ENCODE measurements around the gene ZNF574. TPM values are rescaled to one million over a fixed set of nuclear protein-coding genes. Genes with fewer than 3 reads are reported as not detected.

Gene ZNF574
- total and polyA plus RNA-seq, 2 experiments from 2014 or later: 19.4 to 61.2 TPM

GRCh38 chr19:42060117-42060516 is 15.8 kb upstream of the ZNF574 start:
- no peak overlapping the region for H3K4me2 ChIP-seq
- H3K79me2 ChIP-seq (replicated peaks; ENCODE audit: insufficient read depth): 0 out of 2 replicates have a peak, but pooled peaks cover 3% of the 10 kb centered on the region
- no peaks in the 10 kb centered on the region for H3K9me3 Mint-ChIP-seq
- H3K9me2 ChIP-seq (ENCODE audit: insufficient read depth): no peaks in the 10 kb centered on the region
- H3K27ac ChIP-seq (ENCODE audit: low read depth): no peak overlapping the region
- no peaks in the 10 kb centered on the region for H3K27me3 ChIP-seq (ENCODE audit: insufficient read depth)
- H3K36me3 ChIP-seq (ENCODE audit: insufficient read depth): peaks cover 12% of the 10 kb centered on the region
- no peak for ATAC-seq
- H3K36me3 Mint-ChIP-seq (ENCODE audit: low read depth): peaks cover 76% of the 10 kb centered on the region
- H3F3A ChIP-seq (replicated peaks; ENCODE audit: low read depth): no peaks in the 10 kb centered on the region
- no peak overlapping the region; the same call in 1 of the 2 replicates for H3K27ac Mint-ChIP-seq
- H3K4me3 ChIP-seq: no peak overlapping the region
- TF ChIP-seq ZNF114 (CRISPR knock-in tag; IDR thresholded peaks at IDR 0.05): no peak
- TF ChIP-seq STAT1 (IDR thresholded peaks at IDR 0.05; ENCODE audit: unreplicated experiment): no peak
- no peak for TF ChIP-seq JUNB (IDR thresholded peaks at IDR 0.05; ENCODE audit: unreplicated experiment)
- TF ChIP-seq NANOG (IDR thresholded peaks at IDR 0.05; ENCODE audit: borderline replicate concordance): no peak
- TF ChIP-seq POLR2AphosphoS5 (IDR thresholded peaks at IDR 0.05; ENCODE audit: low read depth): no peak
- no peak for TF ChIP-seq EZH2 (IDR thresholded peaks at IDR 0.05; ENCODE audit: low read depth, unreplicated experiment)
- TF ChIP-seq, protein P1, sequence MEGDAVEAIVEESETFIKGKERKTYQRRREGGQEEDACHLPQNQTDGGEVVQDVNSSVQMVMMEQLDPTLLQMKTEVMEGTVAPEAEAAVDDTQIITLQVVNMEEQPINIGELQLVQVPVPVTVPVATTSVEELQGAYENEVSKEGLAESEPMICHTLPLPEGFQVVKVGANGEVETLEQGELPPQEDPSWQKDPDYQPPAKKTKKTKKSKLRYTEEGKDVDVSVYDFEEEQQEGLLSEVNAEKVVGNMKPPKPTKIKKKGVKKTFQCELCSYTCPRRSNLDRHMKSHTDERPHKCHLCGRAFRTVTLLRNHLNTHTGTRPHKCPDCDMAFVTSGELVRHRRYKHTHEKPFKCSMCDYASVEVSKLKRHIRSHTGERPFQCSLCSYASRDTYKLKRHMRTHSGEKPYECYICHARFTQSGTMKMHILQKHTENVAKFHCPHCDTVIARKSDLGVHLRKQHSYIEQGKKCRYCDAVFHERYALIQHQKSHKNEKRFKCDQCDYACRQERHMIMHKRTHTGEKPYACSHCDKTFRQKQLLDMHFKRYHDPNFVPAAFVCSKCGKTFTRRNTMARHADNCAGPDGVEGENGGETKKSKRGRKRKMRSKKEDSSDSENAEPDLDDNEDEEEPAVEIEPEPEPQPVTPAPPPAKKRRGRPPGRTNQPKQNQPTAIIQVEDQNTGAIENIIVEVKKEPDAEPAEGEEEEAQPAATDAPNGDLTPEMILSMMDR (conservative IDR thresholded peaks at IDR 0.05; ENCODE audit: low read depth in 2 of 2): no peak
- no peak for TF ChIP-seq EZH2phosphoT487 (IDR thresholded peaks at IDR 0.05; ENCODE audit: unreplicated experiment)
- no peak for TF ChIP-seq CREB1 (CRISPR knock-in tag; IDR thresholded peaks at IDR 0.05; ENCODE audit: low read depth)
- TF ChIP-seq ZNF331 (CRISPR knock-in tag; IDR thresholded peaks at IDR 0.05; ENCODE audit: low read depth): no peak
- TF ChIP-seq, protein P2, sequence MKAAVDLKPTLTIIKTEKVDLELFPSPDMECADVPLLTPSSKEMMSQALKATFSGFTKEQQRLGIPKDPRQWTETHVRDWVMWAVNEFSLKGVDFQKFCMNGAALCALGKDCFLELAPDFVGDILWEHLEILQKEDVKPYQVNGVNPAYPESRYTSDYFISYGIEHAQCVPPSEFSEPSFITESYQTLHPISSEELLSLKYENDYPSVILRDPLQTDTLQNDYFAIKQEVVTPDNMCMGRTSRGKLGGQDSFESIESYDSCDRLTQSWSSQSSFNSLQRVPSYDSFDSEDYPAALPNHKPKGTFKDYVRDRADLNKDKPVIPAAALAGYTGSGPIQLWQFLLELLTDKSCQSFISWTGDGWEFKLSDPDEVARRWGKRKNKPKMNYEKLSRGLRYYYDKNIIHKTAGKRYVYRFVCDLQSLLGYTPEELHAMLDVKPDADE (IDR thresholded peaks at IDR 0.05): no peak
- TF ChIP-seq, protein P3, sequence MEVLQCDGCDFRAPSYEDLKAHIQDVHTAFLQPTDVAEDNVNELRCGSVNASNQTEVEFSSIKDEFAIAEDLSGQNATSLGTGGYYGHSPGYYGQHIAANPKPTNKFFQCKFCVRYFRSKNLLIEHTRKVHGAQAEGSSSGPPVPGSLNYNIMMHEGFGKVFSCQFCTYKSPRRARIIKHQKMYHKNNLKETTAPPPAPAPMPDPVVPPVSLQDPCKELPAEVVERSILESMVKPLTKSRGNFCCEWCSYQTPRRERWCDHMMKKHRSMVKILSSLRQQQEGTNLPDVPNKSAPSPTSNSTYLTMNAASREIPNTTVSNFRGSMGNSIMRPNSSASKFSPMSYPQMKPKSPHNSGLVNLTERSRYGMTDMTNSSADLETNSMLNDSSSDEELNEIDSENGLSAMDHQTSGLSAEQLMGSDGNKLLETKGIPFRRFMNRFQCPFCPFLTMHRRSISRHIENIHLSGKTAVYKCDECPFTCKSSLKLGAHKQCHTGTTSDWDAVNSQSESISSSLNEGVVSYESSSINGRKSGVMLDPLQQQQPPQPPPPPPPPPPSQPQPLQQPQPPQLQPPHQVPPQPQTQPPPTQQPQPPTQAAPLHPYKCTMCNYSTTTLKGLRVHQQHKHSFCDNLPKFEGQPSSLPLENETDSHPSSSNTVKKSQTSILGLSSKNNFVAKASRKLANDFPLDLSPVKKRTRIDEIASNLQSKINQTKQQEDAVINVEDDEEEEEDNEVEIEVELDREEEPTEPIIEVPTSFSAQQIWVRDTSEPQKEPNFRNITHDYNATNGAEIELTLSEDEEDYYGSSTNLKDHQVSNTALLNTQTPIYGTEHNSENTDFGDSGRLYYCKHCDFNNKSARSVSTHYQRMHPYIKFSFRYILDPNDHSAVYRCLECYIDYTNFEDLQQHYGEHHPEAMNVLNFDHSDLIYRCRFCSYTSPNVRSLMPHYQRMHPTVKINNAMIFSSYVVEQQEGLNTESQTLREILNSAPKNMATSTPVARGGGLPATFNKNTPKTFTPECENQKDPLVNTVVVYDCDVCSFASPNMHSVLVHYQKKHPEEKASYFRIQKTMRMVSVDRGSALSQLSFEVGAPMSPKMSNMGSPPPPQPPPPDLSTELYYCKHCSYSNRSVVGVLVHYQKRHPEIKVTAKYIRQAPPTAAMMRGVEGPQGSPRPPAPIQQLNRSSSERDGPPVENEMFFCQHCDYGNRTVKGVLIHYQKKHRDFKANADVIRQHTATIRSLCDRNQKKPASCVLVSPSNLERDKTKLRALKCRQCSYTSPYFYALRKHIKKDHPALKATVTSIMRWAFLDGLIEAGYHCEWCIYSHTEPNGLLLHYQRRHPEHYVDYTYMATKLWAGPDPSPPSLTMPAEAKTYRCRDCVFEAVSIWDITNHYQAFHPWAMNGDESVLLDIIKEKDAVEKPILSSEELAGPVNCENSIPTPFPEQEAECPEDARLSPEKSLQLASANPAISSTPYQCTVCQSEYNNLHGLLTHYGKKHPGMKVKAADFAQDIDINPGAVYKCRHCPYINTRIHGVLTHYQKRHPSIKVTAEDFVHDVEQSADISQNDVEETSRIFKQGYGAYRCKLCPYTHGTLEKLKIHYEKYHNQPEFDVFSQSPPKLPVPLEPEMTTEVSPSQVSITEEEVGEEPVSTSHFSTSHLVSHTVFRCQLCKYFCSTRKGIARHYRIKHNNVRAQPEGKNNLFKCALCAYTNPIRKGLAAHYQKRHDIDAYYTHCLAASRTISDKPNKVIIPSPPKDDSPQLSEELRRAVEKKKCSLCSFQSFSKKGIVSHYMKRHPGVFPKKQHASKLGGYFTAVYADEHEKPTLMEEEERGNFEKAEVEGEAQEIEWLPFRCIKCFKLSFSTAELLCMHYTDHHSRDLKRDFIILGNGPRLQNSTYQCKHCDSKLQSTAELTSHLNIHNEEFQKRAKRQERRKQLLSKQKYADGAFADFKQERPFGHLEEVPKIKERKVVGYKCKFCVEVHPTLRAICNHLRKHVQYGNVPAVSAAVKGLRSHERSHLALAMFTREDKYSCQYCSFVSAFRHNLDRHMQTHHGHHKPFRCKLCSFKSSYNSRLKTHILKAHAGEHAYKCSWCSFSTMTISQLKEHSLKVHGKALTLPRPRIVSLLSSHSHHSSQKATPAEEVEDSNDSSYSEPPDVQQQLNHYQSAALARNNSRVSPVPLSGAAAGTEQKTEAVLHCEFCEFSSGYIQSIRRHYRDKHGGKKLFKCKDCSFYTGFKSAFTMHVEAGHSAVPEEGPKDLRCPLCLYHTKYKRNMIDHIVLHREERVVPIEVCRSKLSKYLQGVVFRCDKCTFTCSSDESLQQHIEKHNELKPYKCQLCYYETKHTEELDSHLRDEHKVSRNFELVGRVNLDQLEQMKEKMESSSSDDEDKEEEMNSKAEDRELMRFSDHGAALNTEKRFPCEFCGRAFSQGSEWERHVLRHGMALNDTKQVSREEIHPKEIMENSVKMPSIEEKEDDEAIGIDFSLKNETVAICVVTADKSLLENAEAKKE (CRISPR knock-in tag; IDR thresholded peaks at IDR 0.05): no peak
- TF ChIP-seq, protein P4, sequence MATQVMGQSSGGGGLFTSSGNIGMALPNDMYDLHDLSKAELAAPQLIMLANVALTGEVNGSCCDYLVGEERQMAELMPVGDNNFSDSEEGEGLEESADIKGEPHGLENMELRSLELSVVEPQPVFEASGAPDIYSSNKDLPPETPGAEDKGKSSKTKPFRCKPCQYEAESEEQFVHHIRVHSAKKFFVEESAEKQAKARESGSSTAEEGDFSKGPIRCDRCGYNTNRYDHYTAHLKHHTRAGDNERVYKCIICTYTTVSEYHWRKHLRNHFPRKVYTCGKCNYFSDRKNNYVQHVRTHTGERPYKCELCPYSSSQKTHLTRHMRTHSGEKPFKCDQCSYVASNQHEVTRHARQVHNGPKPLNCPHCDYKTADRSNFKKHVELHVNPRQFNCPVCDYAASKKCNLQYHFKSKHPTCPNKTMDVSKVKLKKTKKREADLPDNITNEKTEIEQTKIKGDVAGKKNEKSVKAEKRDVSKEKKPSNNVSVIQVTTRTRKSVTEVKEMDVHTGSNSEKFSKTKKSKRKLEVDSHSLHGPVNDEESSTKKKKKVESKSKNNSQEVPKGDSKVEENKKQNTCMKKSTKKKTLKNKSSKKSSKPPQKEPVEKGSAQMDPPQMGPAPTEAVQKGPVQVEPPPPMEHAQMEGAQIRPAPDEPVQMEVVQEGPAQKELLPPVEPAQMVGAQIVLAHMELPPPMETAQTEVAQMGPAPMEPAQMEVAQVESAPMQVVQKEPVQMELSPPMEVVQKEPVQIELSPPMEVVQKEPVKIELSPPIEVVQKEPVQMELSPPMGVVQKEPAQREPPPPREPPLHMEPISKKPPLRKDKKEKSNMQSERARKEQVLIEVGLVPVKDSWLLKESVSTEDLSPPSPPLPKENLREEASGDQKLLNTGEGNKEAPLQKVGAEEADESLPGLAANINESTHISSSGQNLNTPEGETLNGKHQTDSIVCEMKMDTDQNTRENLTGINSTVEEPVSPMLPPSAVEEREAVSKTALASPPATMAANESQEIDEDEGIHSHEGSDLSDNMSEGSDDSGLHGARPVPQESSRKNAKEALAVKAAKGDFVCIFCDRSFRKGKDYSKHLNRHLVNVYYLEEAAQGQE (IDR thresholded peaks at IDR 0.05; ENCODE audit: unreplicated experiment): no peak
- no peak overlapping the region for H2AFZ ChIP-seq
- DNase-seq (ENCODE audit: low spot score): no peak
- H3K4me3 Mint-ChIP-seq: no peak overlapping the region
- no peaks in the 10 kb centered on the region for H3K4me1 ChIP-seq (ENCODE audit: insufficient read depth)
- H3K27me3 Mint-ChIP-seq (ENCODE audit: insufficient read depth, low read depth, poor library complexity): peaks cover 14% of the 10 kb centered on the region
- peaks cover 4% of the 10 kb centered on the region; the same call in 1 of the 2 replicates for H4K20me1 ChIP-seq (replicated peaks; ENCODE audit: insufficient read depth)
- H3K4me1 Mint-ChIP-seq: no peaks in the 10 kb centered on the region; the same call in 2 of the 3 replicates
